Gastrocnemius medialis (tissue), 4 donors: ENCODE data around the gene ALK.

Experiments used
- CTCF ChIP-seq, 5 experiments: fragments of 450-650 bp in 3 of 5; fragments of 200-600 bp in 2 of 5; sonication (generic) in 2 of 5; IDR thresholded peaks in 4 of 5; conservative IDR thresholded peaks in 1 of 5; 1 replicate in 4 of 5; 2 replicates in 1 of 5; pipeline ENCODE4 v1.5.1; 2016 to 2019; ENCODE audit warnings: antibody characterized with exemption in 5 of 5, mild to moderate bottlenecking in 3 of 5, moderate library complexity in 3 of 5
- POLR2A ChIP-seq, 2 donors: fragments of 450-650 bp; IDR thresholded peaks; one replicate each; pipeline ENCODE4 v1.6.1; 2017; ENCODE audit warnings: antibody characterized with exemption in 2 of 2, mild to moderate bottlenecking in 2 of 2, moderate library complexity in 2 of 2

GRCh38 chr2:29462293-29462692 is 459.1 kb downstream of the ALK start:
- TF ChIP-seq CTCF (IDR thresholded peaks at IDR 0.05 in 4 of 5, conservative IDR thresholded peaks at IDR 0.05 in 1 of 5): no peak
- TF ChIP-seq POLR2A (IDR thresholded peaks at IDR 0.05): no peak
